Adrenal gland (tissue), 12 donors: ENCODE data around the gene SOCS6. TPM values are rescaled to one million over a fixed set of nuclear protein-coding genes. Genes with fewer than 3 reads are reported as not detected.

Source experiments
- DNase-seq, 7 donors: peaks; one replicate each; pipeline ENCODE4 v3.0.0-alpha.2; 2019 to 2020
- H3K27ac ChIP-seq, 5 donors: fragments of 200-600 bp; sonication (generic) in 4 of 5; 1 replicate in 3 of 5; 2 replicates in 2 of 5; pipeline versions ENCODE4 v1.5.1 to v1.8.0; 2016 to 2020; ENCODE audit warnings: mild to moderate bottlenecking in 1 of 5
- H3K27me3 ChIP-seq: fragments of 200-600 bp; 2 replicates; pipeline ENCODE4 v1.8.0; 2021
- H3K36me3 ChIP-seq, 2 donors: fragments of 200-600 bp; replicated peaks in 1 of 2; 1 replicate in 1 of 2; 2 replicates in 1 of 2; pipeline versions ENCODE4 v1.5.1 to v1.8.0; 2018 to 2022
- H3K4me1 ChIP-seq, 2 donors: fragments of 200-600 bp; replicated peaks in 1 of 2; 1 replicate in 1 of 2; 2 replicates in 1 of 2; pipeline versions ENCODE4 v1.5.1 to v1.8.0; 2018 to 2021
- H3K4me3 ChIP-seq, 4 donors: fragments of 200-600 bp; sonication (generic) in 3 of 4; one replicate each; pipeline ENCODE4 v1.5.1; 2016 to 2018
- H3K9me3 ChIP-seq, 3 donors: fragments of 200-600 bp; sonication (generic) in 1 of 3; replicated peaks in 1 of 3; 1 replicate in 2 of 3; 2 replicates in 1 of 3; pipeline versions ENCODE4 v1.5.1 to v1.8.0; 2016 to 2021
- CTCF ChIP-seq, 6 experiments: fragments of 450-650 bp in 4 of 6; fragments of 200-600 bp in 2 of 6; sonication (generic) in 1 of 6; IDR thresholded peaks; 1 replicate in 5 of 6; 2 replicates in 1 of 6; pipeline versions ENCODE4 v1.5.1 to v1.8.0; 2016 to 2021; ENCODE audit warnings: antibody characterized with exemption in 6 of 6, mild to moderate bottlenecking in 2 of 6, moderate library complexity in 1 of 6
- POLR2A ChIP-seq, 2 donors: fragments of 450-650 bp; IDR thresholded peaks; one replicate each; pipeline ENCODE4 v1.6.1; 2017; ENCODE audit warnings: antibody characterized with exemption in 2 of 2, mild to moderate bottlenecking in 2 of 2, moderate library complexity in 1 of 2
- WGBS, 4 donors: extraction: QIAGEN DNeasy Blood & Tissue Kit in 2 of 4; methylation state at CpG; one replicate each; pipeline versions ENCODE4 v1.1.5 to v1.1.7; 2013 to 2017; 5-methylcytosine and 5-hydroxymethylcytosine counted together
- intact Hi-C, 2 donors: fragments of 100-400 bp; cut with DNase I; formaldehyde crosslinking; loops; one replicate each; pipeline versions ENCODE4 v1.14.1 to v1.15.0; 2022 to 2023
- polyA plus RNA-seq, 3 donors: library from polyadenylated mRNA; stranded (reverse); fragments of 200-250 nt in 2 of 3; fragments of 350-450 nt in 1 of 3; fragmentation: Illumina TruSeq in 1 of 3; extraction: RNeasy Lipid Tissue Mini Kit (QIAGEN cat#74804) in 1 of 3; gene quantifications; one replicate each; pipeline ENCODE4 v1.2.3, GENCODE V29; 2013 to 2014
- total RNA-seq, 9 donors: library from RNA; depleted of rRNA in 4 of 9; stranded (reverse); fragments of >200 nt in 4 of 9; fragments of 120-200 nt in 1 of 9; fragmentation: NEBNext Ultra II Directional in 1 of 9; extraction: Animal tissue kit (Norgen Biotek cat#: 25700) in 1 of 9; gene quantifications; one replicate each; pipeline versions ENCODE4 v1.1.0 to v1.2.4, GENCODE V29; 2013 to 2023
- donor health status: healthy with polysubstance abuse.
- donor health status: Bipolar disorder and iron deficiency.
- donor health status: DM: yes; HTN: yes; CAD: no.
- donor health status: DM: no; HTN: no; CAD: no.
- donor health status: DM: no; HTN: no; CAD: no.
- donor health status: DM: yes; HTN: yes; CAD: no.

SOCS6 gene
- total and polyA plus RNA-seq, 12 donors: 4.3 to 25.5 (median 17.4) TPM

DNA sequence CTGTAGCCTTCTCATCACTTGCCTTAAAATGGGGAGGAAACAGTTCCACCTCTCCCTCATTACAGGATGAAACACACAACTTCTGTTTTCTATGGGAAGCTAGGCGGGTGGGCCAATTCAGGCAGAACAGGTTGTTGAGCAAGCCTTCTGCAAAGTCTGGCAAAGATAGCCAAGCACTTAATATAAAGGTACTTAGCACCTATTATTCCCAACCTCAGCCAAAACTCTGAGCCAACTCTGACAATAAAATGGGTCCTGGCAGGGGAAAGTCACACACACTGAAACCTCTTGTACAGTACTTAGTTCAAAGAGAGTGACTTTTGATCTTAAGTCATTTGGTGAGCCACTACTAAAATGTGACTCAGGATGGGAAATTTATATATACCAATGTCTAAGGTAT, 15.8 kb upstream of the SOCS6 start:
- H3K27ac ChIP-seq: no peak overlapping the region
- H3K36me3 ChIP-seq: no peaks in the 10 kb centered on the region
- TF ChIP-seq CTCF (IDR thresholded peaks at IDR 0.05) (no peak), POLR2A (IDR thresholded peaks at IDR 0.05) (no peak)
- no peaks in the 10 kb centered on the region for H3K27me3 ChIP-seq
- no peak for DNase-seq
- H3K4me1 ChIP-seq: no peaks in the 10 kb centered on the region
- intact Hi-C loops: no loop called here
- H3K4me3 ChIP-seq: no peak overlapping the region
- H3K9me3 ChIP-seq: no peaks in the 10 kb centered on the region
- 78 to 92% (median 89%) methylated on average over 1 of the region's 1 CpG for WGBS, 4 donors

- intact Hi-C loops: no loop called here
- H3K4me3 ChIP-seq: no peak overlapping the region
- no peaks in the 10 kb centered on the region for H3K36me3 ChIP-seq
- TF ChIP-seq CTCF (IDR thresholded peaks at IDR 0.05) (no peak), POLR2A (IDR thresholded peaks at IDR 0.05) (no peak)
- H3K9me3 ChIP-seq: no peaks in the 10 kb centered on the region
- H3K27me3 ChIP-seq: no peaks in the 10 kb centered on the region
- H3K27ac ChIP-seq: peak overlapping the region in 1 of 5 donors; percentile 1
- DNase-seq: no peak
- H3K4me1 ChIP-seq: no peaks in the 10 kb centered on the region
- 70 to 76% (median 72%) methylated on average over 5 of the region's 5 CpGs for WGBS, 4 donors
Measured at GRCh38 chr18:70276416-70277191, 12.2 kb upstream of the SOCS6 start.

DNA sequence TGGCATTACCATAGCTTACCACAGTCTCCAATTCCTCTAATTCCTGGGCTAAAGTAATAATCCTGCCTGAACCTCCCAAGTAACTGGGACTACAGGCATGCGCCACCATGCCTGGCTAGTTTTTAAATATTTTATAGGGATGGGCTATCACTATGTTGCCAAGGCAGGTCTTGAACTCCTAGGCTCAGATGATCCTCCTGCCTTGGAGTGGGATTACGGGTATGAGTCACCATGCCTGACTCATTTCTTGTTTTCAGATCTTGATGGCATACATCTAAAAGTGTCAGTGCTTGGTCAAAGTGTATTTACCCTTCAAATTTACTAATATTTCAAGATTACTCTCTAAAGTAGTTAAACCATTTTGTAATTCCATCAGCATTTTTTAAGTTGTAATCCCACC, 9.4 kb upstream of the SOCS6 start:
- intact Hi-C loops: no loop called here
- Histone ChIP-seq H3K27me3 (no peaks in the 10 kb centered on the region), H3K27ac (no peak overlapping the region), H3K9me3 (no peaks in the 10 kb centered on the region), H3K4me1 (no peaks in the 10 kb centered on the region), H3K4me3 (no peak overlapping the region), H3K36me3 (no peaks in the 10 kb centered on the region)
- DNase-seq: no peak
- TF ChIP-seq POLR2A (IDR thresholded peaks at IDR 0.05): no peak
- no peak for TF ChIP-seq CTCF (IDR thresholded peaks at IDR 0.05)
- 79 to 89% (median 86%) methylated on average over 2 of the region's 2 CpGs for WGBS, 4 donors

GRCh38 chr18:70280007-70280925, 8.6 kb upstream of the SOCS6 start:
- H3K9me3 ChIP-seq: no peaks in the 10 kb centered on the region
- 62 to 93% (median 80%) methylated on average over 5 of the region's 5 CpGs for WGBS, 4 donors
- H3K36me3 ChIP-seq: no peaks in the 10 kb centered on the region
- intact Hi-C loops: loop anchor here in 1 of 2 donors (10.0 kb wide), 1 partner anchor 75 kb away; the partner anchor contains the start of gene RTTN
- H3K4me1 ChIP-seq: no peaks in the 10 kb centered on the region
- no peak overlapping the region for H3K27ac ChIP-seq
- peak; percentile 59 to 84 (median 73) for DNase-seq
- TF ChIP-seq POLR2A (IDR thresholded peaks at IDR 0.05) (no peak), CTCF (IDR thresholded peaks at IDR 0.05) (no peak)
- no peak overlapping the region for H3K4me3 ChIP-seq
- no peaks in the 10 kb centered on the region for H3K27me3 ChIP-seq
